ENCODE measurements around the gene SELENOI. TPM values are rescaled to one million over a fixed set of nuclear protein-coding genes. Genes with fewer than 3 reads are reported as not detected.

Gene SELENOI
- polyA plus RNA-seq, 1 donor (not counting 4 experiments of a cell fraction or from before 2014, with no cell fraction given): 38.1 TPM

DNA sequence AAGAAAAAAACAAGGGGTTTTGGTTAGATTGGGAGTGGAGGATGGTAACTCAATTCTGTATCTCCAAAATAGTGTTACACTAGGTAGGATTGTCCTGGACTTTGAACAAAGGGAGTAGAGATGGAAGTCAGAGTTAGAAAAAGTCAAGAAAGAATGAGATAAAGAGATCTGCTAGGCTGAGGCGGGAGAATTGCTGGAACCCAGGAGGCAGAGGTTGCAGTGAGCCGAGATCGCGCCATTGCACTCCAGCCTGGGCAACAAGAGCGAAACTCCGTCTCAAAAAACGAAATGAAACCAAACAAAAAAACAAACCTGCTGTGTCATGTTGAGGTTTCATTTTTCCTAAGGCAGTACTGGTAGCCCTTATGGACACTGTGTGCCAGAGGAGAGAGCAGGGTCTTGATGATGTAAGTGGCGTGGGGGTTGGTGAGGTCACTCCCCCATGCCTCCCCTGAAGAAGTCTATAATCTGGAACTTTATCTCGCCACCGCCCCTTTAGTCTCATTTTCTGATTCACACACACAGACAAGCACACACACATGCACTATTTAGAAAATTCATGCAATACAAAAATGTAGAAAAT lies 66.2 kb downstream of the SELENOI start:
- H3K27ac ChIP-seq (ENCODE audit: control insufficient read depth, insufficient read depth, low read length): no peak overlapping the region
- H3K9me1 ChIP-seq (ENCODE audit: control insufficient read depth, extremely low read depth, insufficient read depth, low read length): no peaks in the 10 kb centered on the region
- FAIRE-seq (no peak), DNase-seq (ENCODE audit: low read depth, low spot score) (no peak)
- no peak overlapping the region for H3K4me2 ChIP-seq (ENCODE audit: control insufficient read depth, extremely low read depth, insufficient read depth, low read depth, low read length)
- no peak overlapping the region for H3K9ac ChIP-seq (ENCODE audit: control insufficient read depth, extremely low read depth, insufficient read depth, low read length)
- H3K79me2 ChIP-seq (ENCODE audit: control insufficient read depth, insufficient read depth, low read length): no peaks in the 10 kb centered on the region
- TF ChIP-seq EZH2 (IDR thresholded peaks at IDR 0.05; ENCODE audit: low read length): no peak
- TF ChIP-seq, protein P1, sequence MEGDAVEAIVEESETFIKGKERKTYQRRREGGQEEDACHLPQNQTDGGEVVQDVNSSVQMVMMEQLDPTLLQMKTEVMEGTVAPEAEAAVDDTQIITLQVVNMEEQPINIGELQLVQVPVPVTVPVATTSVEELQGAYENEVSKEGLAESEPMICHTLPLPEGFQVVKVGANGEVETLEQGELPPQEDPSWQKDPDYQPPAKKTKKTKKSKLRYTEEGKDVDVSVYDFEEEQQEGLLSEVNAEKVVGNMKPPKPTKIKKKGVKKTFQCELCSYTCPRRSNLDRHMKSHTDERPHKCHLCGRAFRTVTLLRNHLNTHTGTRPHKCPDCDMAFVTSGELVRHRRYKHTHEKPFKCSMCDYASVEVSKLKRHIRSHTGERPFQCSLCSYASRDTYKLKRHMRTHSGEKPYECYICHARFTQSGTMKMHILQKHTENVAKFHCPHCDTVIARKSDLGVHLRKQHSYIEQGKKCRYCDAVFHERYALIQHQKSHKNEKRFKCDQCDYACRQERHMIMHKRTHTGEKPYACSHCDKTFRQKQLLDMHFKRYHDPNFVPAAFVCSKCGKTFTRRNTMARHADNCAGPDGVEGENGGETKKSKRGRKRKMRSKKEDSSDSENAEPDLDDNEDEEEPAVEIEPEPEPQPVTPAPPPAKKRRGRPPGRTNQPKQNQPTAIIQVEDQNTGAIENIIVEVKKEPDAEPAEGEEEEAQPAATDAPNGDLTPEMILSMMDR (optimal IDR thresholded peaks at IDR 0.05 in 1 of 3, IDR thresholded peaks at IDR 0.05 in 1 of 3, conservative IDR thresholded peaks at IDR 0.05 in 1 of 3; ENCODE audit: extremely low read depth in 1 of 3, insufficient read depth in 2 of 3, low read length in 3 of 3): no peak
- H3K4me1 ChIP-seq (ENCODE audit: control insufficient read depth, extremely low read depth, insufficient read depth, low read length): no peaks in the 10 kb centered on the region
- peak overlapping the region; percentile 19 for H2AFZ ChIP-seq (ENCODE audit: control insufficient read depth, low read length)
- dilution Hi-C loops (cut with MboI; ENCODE audit: extremely low pct_ligation_motif_present, low sequenced_read_pairs): no loop called here
- H3K36me3 ChIP-seq (ENCODE audit: control insufficient read depth in 2 of 2, extremely low read depth in 1 of 2, insufficient read depth in 2 of 2, low read length in 2 of 2): no peaks in the 10 kb centered on the region
- H3K9me3 ChIP-seq (ENCODE audit: control insufficient read depth, low read depth, low read length): no peaks in the 10 kb centered on the region
- H3K27me3 ChIP-seq (ENCODE audit: control insufficient read depth, extremely low read depth, insufficient read depth, low read length): peaks cover 5% of the 10 kb centered on the region
- H3K4me3 ChIP-seq (ENCODE audit: control insufficient read depth in 2 of 3, extremely low read depth in 1 of 3, insufficient read depth in 2 of 3, low read depth in 1 of 3, low read length in 3 of 3): no peak overlapping the region
- H4K20me1 ChIP-seq (ENCODE audit: control insufficient read depth, extremely low read depth, insufficient read depth, low read length): no peaks in the 10 kb centered on the region

DNA sequence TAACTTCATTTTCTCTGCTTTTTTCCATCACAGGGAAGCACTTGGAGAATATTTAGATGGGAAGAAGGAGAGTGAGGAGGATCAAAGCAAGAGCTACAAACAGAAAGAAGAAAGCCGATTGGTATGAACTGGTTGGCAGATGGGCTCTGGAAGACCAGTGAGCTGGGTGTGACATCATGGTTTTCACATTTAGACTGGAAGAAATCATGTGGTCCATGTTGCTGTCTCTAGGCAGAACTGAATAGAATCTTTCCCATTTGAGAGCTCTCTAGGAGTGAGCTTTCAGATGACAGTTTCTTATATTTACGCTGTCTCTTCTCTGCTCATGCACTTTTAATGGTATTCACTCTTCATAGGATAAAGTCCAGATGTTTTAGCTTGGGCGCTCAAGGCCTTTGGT lies 68.4 kb downstream of the SELENOI start:
- Histone ChIP-seq H4K20me1 (ENCODE audit: control insufficient read depth, extremely low read depth, insufficient read depth, low read length) (no peaks in the 10 kb centered on the region), H3K36me3 (ENCODE audit: control insufficient read depth in 2 of 2, extremely low read depth in 1 of 2, insufficient read depth in 2 of 2, low read length in 2 of 2) (no peaks in the 10 kb centered on the region), H3K4me2 (ENCODE audit: control insufficient read depth, extremely low read depth, insufficient read depth, low read depth, low read length) (no peak overlapping the region), H2AFZ (ENCODE audit: control insufficient read depth, low read length) (no peak overlapping the region), H3K9me1 (ENCODE audit: control insufficient read depth, extremely low read depth, insufficient read depth, low read length) (no peaks in the 10 kb centered on the region), H3K4me3 (ENCODE audit: control insufficient read depth in 2 of 3, extremely low read depth in 1 of 3, insufficient read depth in 2 of 3, low read depth in 1 of 3, low read length in 3 of 3) (no peak overlapping the region), H3K9ac (ENCODE audit: control insufficient read depth, extremely low read depth, insufficient read depth, low read length) (no peak overlapping the region), H3K79me2 (ENCODE audit: control insufficient read depth, insufficient read depth, low read length) (no peaks in the 10 kb centered on the region), H3K4me1 (ENCODE audit: control insufficient read depth, extremely low read depth, insufficient read depth, low read length) (no peaks in the 10 kb centered on the region), H3K9me3 (ENCODE audit: control insufficient read depth, low read depth, low read length) (no peaks in the 10 kb centered on the region), H3K27ac (ENCODE audit: control insufficient read depth, insufficient read depth, low read length) (no peak overlapping the region), H3K27me3 (ENCODE audit: control insufficient read depth, extremely low read depth, insufficient read depth, low read length) (no peaks in the 10 kb centered on the region)
- FAIRE-seq (no peak), DNase-seq (ENCODE audit: low read depth, low spot score) (no peak)
- TF ChIP-seq EZH2 (IDR thresholded peaks at IDR 0.05; ENCODE audit: low read length): no peak
- TF ChIP-seq, protein P1 (optimal IDR thresholded peaks at IDR 0.05 in 1 of 3, IDR thresholded peaks at IDR 0.05 in 1 of 3, conservative IDR thresholded peaks at IDR 0.05 in 1 of 3; ENCODE audit: extremely low read depth in 1 of 3, insufficient read depth in 2 of 3, low read length in 3 of 3): no peak
- dilution Hi-C loops (cut with MboI; ENCODE audit: extremely low pct_ligation_motif_present, low sequenced_read_pairs): no loop called here

Data from keratinocyte (primary cell).